Tibial artery (tissue), 4 donors: Measurements from ENCODE around the gene DPP10.

Source experiments
- DNase-seq, 2 donors: peaks; one replicate each; pipeline ENCODE4 v3.0.0-alpha.2; 2019
- H3K27ac ChIP-seq, 2 donors: fragments of 200-600 bp; sonication (generic) in 1 of 2; 1 replicate in 1 of 2; 2 replicates in 1 of 2; pipeline ENCODE4 v1.5.1; 2018 to 2019; ENCODE audit warnings: mild to moderate bottlenecking in 1 of 2
- H3K27me3 ChIP-seq, 2 donors: fragments of 200-600 bp; sonication (generic) in 1 of 2; one replicate each; pipeline versions ENCODE4 v1.5.1 to v1.6.0; 2016 to 2019
- H3K36me3 ChIP-seq, 3 donors: fragments of 200-600 bp; sonication (generic) in 2 of 3; one replicate each; pipeline ENCODE4 v1.5.1; 2016 to 2019; ENCODE audit warnings: mild to moderate bottlenecking in 2 of 3
- H3K4me1 ChIP-seq, 4 donors: fragments of 200-600 bp; sonication (generic) in 2 of 4; 1 replicate in 3 of 4; 2 replicates in 1 of 4; pipeline ENCODE4 v1.5.1; 2016 to 2019
- H3K4me3 ChIP-seq, 2 donors: fragments of 200-600 bp; sonication (generic) in 1 of 2; 1 replicate in 1 of 2; 2 replicates in 1 of 2; pipeline ENCODE4 v1.5.1; 2018 to 2019; ENCODE audit warnings: mild to moderate bottlenecking in 2 of 2
- H3K9me3 ChIP-seq, 3 donors: fragments of 200-600 bp; sonication (generic) in 1 of 3; one replicate each; pipeline ENCODE4 v1.5.1; 2016 to 2019
- intact Hi-C: fragments of 100-400 bp; cut with DNase I; formaldehyde crosslinking; loops from one replicate; pipeline ENCODE4 v1.15.0; 2023; ENCODE audit warnings: low total_unique reads
- TF ChIP-seq, protein P1 (sequence below), 2 experiments: fragments of 200-600 bp in 1 of 2; fragments of 450-650 bp in 1 of 2; IDR thresholded peaks; one replicate each; pipeline ENCODE4 v1.5.1; 2017 to 2019; ENCODE audit warnings: antibody characterized with exemption in 2 of 2, mild to moderate bottlenecking in 1 of 2, moderate library complexity in 1 of 2

Gene DPP10

DNA sequence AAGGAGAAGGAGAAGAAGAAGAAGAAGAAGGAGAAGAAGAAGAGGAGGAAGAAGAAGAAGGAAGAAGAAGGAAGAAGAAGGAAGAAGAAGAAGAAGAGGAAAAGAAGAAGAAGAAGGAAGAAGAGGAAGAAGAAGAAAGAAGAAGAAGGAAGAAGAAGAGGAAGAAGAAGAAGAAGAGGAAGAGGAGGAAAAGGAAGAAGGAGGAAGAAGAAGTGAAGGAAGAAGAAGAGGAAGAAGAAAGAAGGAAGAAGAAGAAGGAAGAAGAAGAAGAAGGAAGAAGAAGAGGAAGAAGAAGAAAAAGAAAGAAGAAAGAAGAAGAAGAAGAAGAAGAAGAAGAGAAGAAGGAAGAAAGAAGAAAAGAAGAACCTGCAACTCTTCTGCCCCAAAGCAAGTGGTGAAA lies 942.0 kb downstream of the DPP10 start:
- H3K4me1 ChIP-seq = no peaks in the 10 kb centered on the region
- TF ChIP-seq, protein P1, sequence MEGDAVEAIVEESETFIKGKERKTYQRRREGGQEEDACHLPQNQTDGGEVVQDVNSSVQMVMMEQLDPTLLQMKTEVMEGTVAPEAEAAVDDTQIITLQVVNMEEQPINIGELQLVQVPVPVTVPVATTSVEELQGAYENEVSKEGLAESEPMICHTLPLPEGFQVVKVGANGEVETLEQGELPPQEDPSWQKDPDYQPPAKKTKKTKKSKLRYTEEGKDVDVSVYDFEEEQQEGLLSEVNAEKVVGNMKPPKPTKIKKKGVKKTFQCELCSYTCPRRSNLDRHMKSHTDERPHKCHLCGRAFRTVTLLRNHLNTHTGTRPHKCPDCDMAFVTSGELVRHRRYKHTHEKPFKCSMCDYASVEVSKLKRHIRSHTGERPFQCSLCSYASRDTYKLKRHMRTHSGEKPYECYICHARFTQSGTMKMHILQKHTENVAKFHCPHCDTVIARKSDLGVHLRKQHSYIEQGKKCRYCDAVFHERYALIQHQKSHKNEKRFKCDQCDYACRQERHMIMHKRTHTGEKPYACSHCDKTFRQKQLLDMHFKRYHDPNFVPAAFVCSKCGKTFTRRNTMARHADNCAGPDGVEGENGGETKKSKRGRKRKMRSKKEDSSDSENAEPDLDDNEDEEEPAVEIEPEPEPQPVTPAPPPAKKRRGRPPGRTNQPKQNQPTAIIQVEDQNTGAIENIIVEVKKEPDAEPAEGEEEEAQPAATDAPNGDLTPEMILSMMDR (IDR thresholded peaks at IDR 0.05) = no peak
- intact Hi-C loops = no loop called here
- no peaks in the 10 kb centered on the region for H3K36me3 ChIP-seq
- H3K9me3 ChIP-seq = peaks cover 0 to 3% (median 0%) of the 10 kb centered on the region in 3 donors
- H3K27ac ChIP-seq = no peak overlapping the region
- H3K4me3 ChIP-seq = no peak overlapping the region
- DNase-seq = no peak
- H3K27me3 ChIP-seq = no peaks in the 10 kb centered on the region

DNA sequence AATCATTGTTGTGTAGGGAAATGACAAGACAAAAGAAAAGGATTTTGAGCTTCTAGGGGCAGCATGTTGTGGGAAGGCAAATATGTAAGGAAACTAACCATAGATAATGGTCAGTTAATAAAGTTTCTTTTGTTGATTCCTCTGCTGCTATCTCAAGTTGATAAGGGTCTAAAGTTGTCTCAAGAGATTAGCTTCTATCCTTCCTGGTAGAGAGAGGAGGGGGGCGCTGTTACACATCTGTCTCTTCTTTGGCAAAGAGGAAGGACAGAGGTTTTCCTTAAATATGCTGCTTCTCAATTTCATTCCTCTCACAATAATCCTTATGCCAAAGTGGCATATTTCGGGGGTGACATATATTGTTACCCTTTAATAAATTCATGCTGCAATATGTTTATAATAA lies 944.0 kb downstream of the DPP10 start:
- H3K4me1 ChIP-seq = no peaks in the 10 kb centered on the region
- H3K4me3 ChIP-seq = no peak overlapping the region
- intact Hi-C loops = no loop called here
- H3K36me3 ChIP-seq = no peaks in the 10 kb centered on the region
- no peak for DNase-seq
- TF ChIP-seq, protein P1 (IDR thresholded peaks at IDR 0.05) = no peak
- no peak overlapping the region for H3K27ac ChIP-seq
- no peaks in the 10 kb centered on the region for H3K27me3 ChIP-seq
- H3K9me3 ChIP-seq = peaks cover 0 to 3% (median 0%) of the 10 kb centered on the region in 3 donors

DNA sequence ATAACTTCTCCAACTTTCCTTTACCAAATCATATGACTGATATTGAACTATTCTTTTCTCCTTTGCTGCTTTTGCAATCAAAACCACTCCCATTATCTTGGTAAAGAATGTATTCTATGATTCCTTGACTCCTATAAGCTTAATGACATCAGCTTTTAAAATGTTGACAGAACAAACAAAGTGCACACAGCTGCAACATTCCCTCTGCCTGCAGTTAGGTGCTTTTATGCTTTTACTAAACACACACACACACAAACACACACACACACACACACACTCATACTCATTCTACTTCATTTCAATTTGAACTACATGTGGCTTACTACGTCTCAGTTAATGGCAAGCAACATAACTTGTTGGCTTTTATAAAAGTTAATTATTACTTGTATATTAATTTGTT lies 946.6 kb downstream of the DPP10 start:
- TF ChIP-seq, protein P1 (IDR thresholded peaks at IDR 0.05) = no peak
- H3K36me3 ChIP-seq = no peaks in the 10 kb centered on the region
- H3K9me3 ChIP-seq = no peaks in the 10 kb centered on the region
- DNase-seq = no peak
- intact Hi-C loops = no loop called here
- no peak overlapping the region for H3K27ac ChIP-seq
- no peaks in the 10 kb centered on the region for H3K27me3 ChIP-seq
- no peak overlapping the region for H3K4me3 ChIP-seq
- H3K4me1 ChIP-seq = no peaks in the 10 kb centered on the region

DNA sequence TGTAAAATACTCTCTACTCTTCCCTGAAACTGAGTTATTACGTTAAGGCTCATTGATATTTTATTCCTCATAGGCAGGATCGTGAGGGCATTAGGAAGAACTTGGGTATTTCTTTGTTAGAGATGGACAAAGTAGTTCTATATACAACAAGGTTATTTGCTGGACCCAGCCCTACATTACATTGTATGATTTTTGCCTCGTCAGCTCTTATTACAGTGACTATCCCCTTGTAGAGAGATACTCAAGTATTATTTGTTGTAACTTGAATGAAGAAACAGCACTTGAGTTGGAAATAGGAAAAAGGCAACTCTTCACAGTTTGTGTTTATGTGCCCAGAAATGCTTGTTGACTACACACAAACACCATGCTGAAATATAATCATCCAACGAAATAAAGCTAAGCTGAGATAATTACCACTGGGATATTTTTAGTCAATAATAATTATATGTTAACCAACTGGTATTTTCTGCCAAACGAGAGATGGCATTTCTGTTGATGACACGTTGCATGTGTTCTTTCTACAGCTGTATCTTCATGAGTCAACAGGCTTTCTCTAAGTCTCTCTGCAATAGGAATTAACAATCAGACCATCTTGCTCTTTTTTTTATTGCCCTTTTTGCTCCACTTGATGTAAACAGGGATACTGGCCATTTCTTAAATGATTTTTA lies 947.6 kb downstream of the DPP10 start:
- H3K4me1 ChIP-seq = no peaks in the 10 kb centered on the region
- no peaks in the 10 kb centered on the region for H3K36me3 ChIP-seq
- intact Hi-C loops = no loop called here

DNA sequence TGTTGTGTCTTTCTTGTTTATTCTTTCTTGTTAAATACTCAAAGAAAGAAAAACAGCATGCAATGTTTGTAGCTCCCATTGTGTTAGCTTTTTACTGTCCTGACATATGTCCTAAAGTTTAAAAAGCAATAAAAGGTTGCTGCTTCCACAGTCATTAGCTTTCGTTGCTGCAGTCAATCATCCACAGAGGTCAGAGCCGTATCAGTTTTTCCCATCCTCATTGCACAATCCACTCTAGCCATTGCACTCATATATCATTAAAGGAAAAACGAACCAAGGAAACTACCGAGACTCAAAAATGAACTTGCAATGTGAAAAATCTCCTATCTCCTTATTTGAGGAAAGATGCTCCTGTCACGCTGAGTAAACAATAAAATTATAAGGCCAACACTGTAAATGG lies 954.1 kb downstream of the DPP10 start:
- H3K4me3 ChIP-seq = no peak overlapping the region
- H3K36me3 ChIP-seq = no peaks in the 10 kb centered on the region
- H3K27ac ChIP-seq = no peak overlapping the region
- DNase-seq = no peak
- H3K9me3 ChIP-seq = no peaks in the 10 kb centered on the region
- no peaks in the 10 kb centered on the region for H3K27me3 ChIP-seq
- intact Hi-C loops = no loop called here
- H3K4me1 ChIP-seq = no peaks in the 10 kb centered on the region
- TF ChIP-seq, protein P1 (IDR thresholded peaks at IDR 0.05) = no peak

More for the DNA sequence above, 947.6 kb downstream of the DPP10 start:
- TF ChIP-seq, protein P1 (IDR thresholded peaks at IDR 0.05) = no peak
- Histone ChIP-seq H3K27me3 (no peaks in the 10 kb centered on the region), H3K9me3 (no peaks in the 10 kb centered on the region), H3K27ac (no peak overlapping the region), H3K4me3 (no peak overlapping the region)
- no peak for DNase-seq

DNA sequence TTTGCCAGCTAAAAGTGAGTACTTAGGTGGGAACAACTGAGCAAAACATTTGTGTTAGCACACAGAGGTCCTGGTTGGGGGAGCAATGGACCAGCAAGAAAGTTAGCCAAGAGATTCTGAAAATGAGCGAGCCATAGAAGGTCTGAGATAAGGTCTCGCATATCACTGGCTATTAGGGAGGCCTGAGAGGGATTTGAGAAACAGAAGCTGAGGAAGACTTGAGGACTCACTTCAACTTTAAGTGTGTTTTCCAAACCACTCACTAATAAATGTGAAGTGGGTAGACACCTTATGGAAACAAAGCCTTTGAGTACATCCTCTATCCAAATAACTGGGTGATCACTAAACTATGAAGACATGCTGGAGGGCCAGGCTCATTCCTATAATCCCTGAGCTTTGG lies 958.5 kb downstream of the DPP10 start:
- H3K36me3 ChIP-seq = no peaks in the 10 kb centered on the region
- intact Hi-C loops = no loop called here
- no peaks in the 10 kb centered on the region for H3K9me3 ChIP-seq
- no peaks in the 10 kb centered on the region for H3K4me1 ChIP-seq
- H3K27me3 ChIP-seq = no peaks in the 10 kb centered on the region
- DNase-seq = no peak
- no peak overlapping the region for H3K27ac ChIP-seq
- TF ChIP-seq, protein P1 (IDR thresholded peaks at IDR 0.05) = no peak
- H3K4me3 ChIP-seq = no peak overlapping the region
